ENCODE results near the gene RNPEPL1. TPM values are rescaled to one million over a fixed set of nuclear protein-coding genes. Genes with fewer than 3 reads are reported as not detected.

The RNPEPL1 gene
- total RNA-seq, 1 experiment from 2014 or later = 80.6 TPM

GRCh38 chr2:240555541-240556250 lies 12.6 kb upstream of the RNPEPL1 start:
- no peak overlapping the region for H3K27ac Mint-ChIP-seq (ENCODE audit: unreplicated experiment)
- no peak for DNase-seq
- peaks cover 45% of the 10 kb centered on the region for H3K36me3 Mint-ChIP-seq (ENCODE audit: insufficient read depth, unreplicated experiment)
- H3K4me3 Mint-ChIP-seq (ENCODE audit: low read depth, unreplicated experiment) = no peak overlapping the region
- CTCF ChIA-PET = no interaction called here
- H3K4me1 Mint-ChIP-seq (ENCODE audit: low read depth, unreplicated experiment) = peaks cover 21% of the 10 kb centered on the region
- BruUV-seq (replicated peaks) = no TSS peak
- TF ChIP-seq CTCF (IDR thresholded peaks at IDR 0.05; ENCODE audit: unreplicated experiment) = no peak
- intact Hi-C loops (cut with micrococcal nuclease; ENCODE audit: unreplicated experiment) = no loop called here
- no peaks in the 10 kb centered on the region for H3K27me3 Mint-ChIP-seq (ENCODE audit: unreplicated experiment)
- H3K9me3 Mint-ChIP-seq (ENCODE audit: low read depth, unreplicated experiment) = peaks cover 2% of the 10 kb centered on the region

- no peaks in the 10 kb centered on the region for H3K27me3 Mint-ChIP-seq (ENCODE audit: unreplicated experiment)
- intact Hi-C loops (cut with micrococcal nuclease; ENCODE audit: unreplicated experiment) = no loop called here
- peak; percentile 84 for DNase-seq
- peak overlapping the region; percentile 93 for H3K4me3 Mint-ChIP-seq (ENCODE audit: low read depth, unreplicated experiment)
- peaks cover 55% of the 10 kb centered on the region for H3K36me3 Mint-ChIP-seq (ENCODE audit: insufficient read depth, unreplicated experiment)
- H3K9me3 Mint-ChIP-seq (ENCODE audit: low read depth, unreplicated experiment) = peaks cover 2% of the 10 kb centered on the region
- H3K27ac Mint-ChIP-seq (ENCODE audit: unreplicated experiment) = peak overlapping the region; percentile 30
- peaks cover 26% of the 10 kb centered on the region for H3K4me1 Mint-ChIP-seq (ENCODE audit: low read depth, unreplicated experiment)
- CTCF ChIA-PET = interaction anchor here (0.6 to 2.0 kb wide), 6 partner anchors 10 to 324 kb away, joined by 3 to 13 read pairs (median 4); partner anchors contain the start of gene CAPN10
- BruUV-seq (replicated peaks) = no TSS peak
- peak; percentile 74 for TF ChIP-seq CTCF (IDR thresholded peaks at IDR 0.05; ENCODE audit: unreplicated experiment)
These were observed 11.7 kb upstream of the RNPEPL1 start for GRCh38 chr2:240556553-240557100.

- H3K4me3 Mint-ChIP-seq (ENCODE audit: low read depth, unreplicated experiment) = peak overlapping the region; percentile 93
- no peak for DNase-seq
- intact Hi-C loops (cut with micrococcal nuclease; ENCODE audit: unreplicated experiment) = no loop called here
- CTCF ChIA-PET = interaction anchor here (0.6 to 2.0 kb wide), 7 partner anchors 9 to 324 kb away, joined by 3 to 13 read pairs (median 4); partner anchors contain the start of gene CAPN10
- H3K27me3 Mint-ChIP-seq (ENCODE audit: unreplicated experiment) = no peaks in the 10 kb centered on the region
- H3K36me3 Mint-ChIP-seq (ENCODE audit: insufficient read depth, unreplicated experiment) = peaks cover 57% of the 10 kb centered on the region
- no peaks in the 10 kb centered on the region for H3K9me3 Mint-ChIP-seq (ENCODE audit: low read depth, unreplicated experiment)
- no TSS peak for BruUV-seq (replicated peaks)
- H3K4me1 Mint-ChIP-seq (ENCODE audit: low read depth, unreplicated experiment) = peaks cover 32% of the 10 kb centered on the region
- no peak for TF ChIP-seq CTCF (IDR thresholded peaks at IDR 0.05; ENCODE audit: unreplicated experiment)
- H3K27ac Mint-ChIP-seq (ENCODE audit: unreplicated experiment) = peak overlapping the region; percentile 30
These were observed 11.1 kb upstream of the RNPEPL1 start for GRCh38 chr2:240557101-240557751.

GRCh38 chr2:240557808-240558207 lies 10.5 kb upstream of the RNPEPL1 start, which contains the start of gene ANKMY1:
TSS of gene ANKMY1 (minus strand) at chr2:240557988. CDS start at chr2:240557335, 653 bp downstream.
- BruUV-seq (replicated peaks) = no TSS peak
- no peaks in the 10 kb centered on the region for H3K27me3 Mint-ChIP-seq (ENCODE audit: unreplicated experiment)
- H3K4me1 Mint-ChIP-seq (ENCODE audit: low read depth, unreplicated experiment) = peaks cover 34% of the 10 kb centered on the region
- intact Hi-C loops (cut with micrococcal nuclease; ENCODE audit: unreplicated experiment) = no loop called here
- no peak for TF ChIP-seq CTCF (IDR thresholded peaks at IDR 0.05; ENCODE audit: unreplicated experiment)
- CTCF ChIA-PET = interaction anchor here (0.6 to 2.0 kb wide), 4 partner anchors 9 to 98 kb away, joined by 3 to 13 read pairs (median 8); no protein-coding TSS in a partner anchor
- H3K9me3 Mint-ChIP-seq (ENCODE audit: low read depth, unreplicated experiment) = no peaks in the 10 kb centered on the region
- H3K4me3 Mint-ChIP-seq (ENCODE audit: low read depth, unreplicated experiment) = peak within 1 kb of the TSS; percentile 93
- H3K27ac Mint-ChIP-seq (ENCODE audit: unreplicated experiment) = peak within 1 kb of the TSS; percentile 83
- H3K36me3 Mint-ChIP-seq (ENCODE audit: insufficient read depth, unreplicated experiment) = peaks cover 60% of the 10 kb centered on the region
- peak; percentile 93 for DNase-seq
